Measurements from ENCODE around the gene RNPEPL1.
"Not testable (repeated sequence)": the region's sequence is repeated elsewhere in the genome, so short reads cannot be mapped to it uniquely, and the experiment has no call there.

Gene RNPEPL1

DNA sequence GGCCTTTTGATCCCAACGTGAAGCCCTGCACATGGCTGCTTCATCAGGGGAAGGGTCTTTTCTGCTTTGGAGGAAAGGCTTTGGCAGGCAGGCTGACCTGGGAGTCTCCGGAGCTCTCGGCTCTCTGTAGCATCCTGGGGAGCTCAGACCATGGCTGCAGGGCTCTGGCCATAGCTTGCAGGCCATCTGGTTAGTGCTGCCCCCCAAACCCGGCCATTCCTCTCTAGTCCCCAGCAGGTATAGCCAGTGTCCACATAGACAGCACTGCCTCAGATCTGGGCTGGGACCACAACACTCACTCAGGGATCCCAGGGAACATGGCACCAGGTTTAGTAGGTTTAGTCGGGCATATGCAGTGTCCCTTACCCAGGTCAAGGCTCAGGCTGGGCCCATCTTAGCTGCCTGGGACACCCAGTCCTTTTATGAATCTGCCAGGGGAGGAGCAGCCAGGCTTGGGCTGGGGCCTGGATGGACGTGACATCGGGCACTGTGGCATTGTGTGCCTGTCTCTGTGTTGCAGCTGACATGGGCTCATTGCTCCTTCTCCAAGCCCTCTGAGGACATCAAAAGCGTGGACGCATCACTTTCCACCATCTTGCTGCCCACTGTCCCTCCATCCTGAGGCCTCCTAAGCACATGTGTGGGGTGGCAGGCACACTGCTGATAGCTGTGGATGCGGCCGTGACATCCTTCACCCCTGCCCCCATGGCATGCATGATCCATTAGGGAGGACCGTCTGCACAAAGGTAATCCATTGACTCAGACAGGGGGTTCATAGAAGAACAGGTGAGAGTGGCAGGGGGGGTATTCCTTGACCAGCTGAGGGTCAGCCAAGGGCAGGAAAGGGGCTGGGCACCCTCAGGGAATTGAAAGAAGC lies 37.8 kb downstream of the RNPEPL1 start:
- DNase-seq, result no peak

DNA sequence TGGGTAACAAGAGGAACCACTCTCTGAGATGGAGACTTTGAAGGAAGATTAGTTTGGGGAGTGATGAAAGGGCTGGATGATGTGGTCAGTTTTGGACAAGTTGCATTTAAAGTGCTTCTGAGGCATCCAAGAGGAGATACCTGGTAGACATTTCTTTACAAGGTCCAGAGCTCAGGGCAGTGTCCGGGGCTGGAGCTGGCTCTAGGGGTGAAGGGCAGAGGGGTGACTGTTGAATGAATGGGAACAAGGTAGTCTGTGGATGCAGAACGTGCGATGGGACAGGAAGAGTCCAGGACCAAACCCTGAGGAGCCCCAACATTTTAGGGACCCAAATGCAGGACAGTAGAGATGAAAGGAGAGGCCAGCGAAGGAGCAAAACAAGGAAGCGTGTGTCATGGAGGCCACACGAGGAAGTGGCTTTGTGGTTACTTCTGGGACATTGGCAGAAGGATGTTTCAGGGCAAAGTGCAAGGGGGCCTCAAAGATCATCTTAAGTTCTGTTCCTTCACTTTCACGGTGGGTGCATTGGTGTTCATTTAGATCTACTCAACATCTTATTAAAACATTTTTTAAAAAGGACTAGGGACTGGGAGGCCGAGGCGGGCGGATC lies 43.4 kb downstream of the RNPEPL1 start:
- no peak for DNase-seq

DNA sequence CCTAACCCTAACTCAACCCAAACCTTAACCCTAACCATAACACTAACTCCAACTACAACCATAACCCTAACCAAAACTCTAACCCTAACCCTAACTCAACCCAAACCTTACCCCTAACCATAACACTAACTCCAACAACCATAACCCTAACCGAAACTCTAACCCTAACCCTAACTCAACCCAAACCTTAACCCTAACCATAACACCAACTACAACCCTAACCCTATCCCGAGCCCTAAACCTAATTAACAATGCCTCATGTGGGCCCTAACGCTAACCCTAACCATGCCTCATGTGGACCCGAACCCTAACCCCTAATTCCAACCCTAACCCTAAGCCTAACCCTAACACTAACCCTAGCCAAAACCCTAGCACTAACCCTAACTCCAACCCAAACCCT lies 45.5 kb downstream of the RNPEPL1 start:
- DNase-seq, result no peak

GRCh38 chr2:240614391-240614790 lies 46.1 kb downstream of the RNPEPL1 start:
- no peak for DNase-seq

- no peak for DNase-seq
These were observed 47.1 kb downstream of the RNPEPL1 start for GRCh38 chr2:240615396-240615795.

GRCh38 chr2:240615820-240616547 lies 47.7 kb downstream of the RNPEPL1 start:
- DNase-seq, result no peak

- not testable (repeated sequence) for DNase-seq
These were observed 48.8 kb downstream of the RNPEPL1 start for GRCh38 chr2:240616860-240617666.

- DNase-seq, result no peak
These were observed 50.5 kb downstream of the RNPEPL1 start for GRCh38 chr2:240618776-240619175.

DNA sequence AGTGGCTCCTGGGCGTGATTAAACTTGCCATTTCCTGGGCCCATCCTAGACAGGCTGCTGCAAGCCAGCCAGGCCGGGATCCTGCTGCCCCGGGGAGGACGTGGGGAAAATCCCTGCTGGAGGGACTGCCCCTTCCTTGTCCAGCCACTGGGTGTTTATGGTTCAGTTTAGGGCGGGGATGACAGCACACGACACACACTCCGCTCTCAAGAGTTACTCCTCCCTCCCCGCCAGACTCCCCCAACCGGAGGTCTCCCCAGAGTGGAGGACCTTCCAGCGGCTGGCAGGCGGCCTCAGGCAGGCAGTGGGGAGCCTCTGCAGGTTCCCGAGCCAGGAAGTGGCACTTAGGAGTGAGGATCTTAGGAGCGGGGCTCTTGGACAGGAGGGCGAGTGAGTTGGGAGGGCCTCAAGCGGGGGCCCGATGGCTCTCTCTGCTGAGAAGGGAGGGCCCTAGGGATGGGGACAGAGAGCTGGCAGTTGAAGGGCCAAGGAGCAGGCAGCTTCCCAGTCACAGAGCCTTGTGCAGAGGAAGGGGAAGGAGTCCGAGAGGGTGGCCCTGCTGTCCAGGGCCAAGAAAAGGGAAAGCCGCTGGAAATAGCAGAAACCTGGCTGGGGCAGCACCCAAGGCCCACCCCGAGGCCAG lies 51.3 kb downstream of the RNPEPL1 start:
- no peak for DNase-seq

- no peak for DNase-seq
These were observed 52.0 kb downstream of the RNPEPL1 start for GRCh38 chr2:240620149-240620731.

GRCh38 chr2:240620859-240621258 lies 52.6 kb downstream of the RNPEPL1 start:
- DNase-seq, result no peak

DNA sequence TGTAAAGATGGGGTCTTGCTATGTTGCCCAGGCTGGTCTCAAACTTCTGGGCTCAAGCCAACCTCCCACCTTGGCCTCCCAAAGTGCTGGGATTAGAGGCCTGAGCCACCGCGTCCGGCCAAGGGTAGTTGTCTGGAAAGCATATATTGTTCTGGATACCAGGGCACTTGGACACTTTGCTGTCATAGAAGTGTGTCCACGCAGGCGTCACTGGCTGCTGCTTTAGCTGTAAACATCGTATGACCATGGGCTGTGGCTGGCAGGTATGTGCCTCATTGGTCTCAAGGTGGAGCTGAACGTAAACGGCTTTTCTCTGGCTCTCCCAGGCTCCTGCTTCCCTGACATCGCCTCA lies 53.8 kb downstream of the RNPEPL1 start:
- no peak for DNase-seq

DNA sequence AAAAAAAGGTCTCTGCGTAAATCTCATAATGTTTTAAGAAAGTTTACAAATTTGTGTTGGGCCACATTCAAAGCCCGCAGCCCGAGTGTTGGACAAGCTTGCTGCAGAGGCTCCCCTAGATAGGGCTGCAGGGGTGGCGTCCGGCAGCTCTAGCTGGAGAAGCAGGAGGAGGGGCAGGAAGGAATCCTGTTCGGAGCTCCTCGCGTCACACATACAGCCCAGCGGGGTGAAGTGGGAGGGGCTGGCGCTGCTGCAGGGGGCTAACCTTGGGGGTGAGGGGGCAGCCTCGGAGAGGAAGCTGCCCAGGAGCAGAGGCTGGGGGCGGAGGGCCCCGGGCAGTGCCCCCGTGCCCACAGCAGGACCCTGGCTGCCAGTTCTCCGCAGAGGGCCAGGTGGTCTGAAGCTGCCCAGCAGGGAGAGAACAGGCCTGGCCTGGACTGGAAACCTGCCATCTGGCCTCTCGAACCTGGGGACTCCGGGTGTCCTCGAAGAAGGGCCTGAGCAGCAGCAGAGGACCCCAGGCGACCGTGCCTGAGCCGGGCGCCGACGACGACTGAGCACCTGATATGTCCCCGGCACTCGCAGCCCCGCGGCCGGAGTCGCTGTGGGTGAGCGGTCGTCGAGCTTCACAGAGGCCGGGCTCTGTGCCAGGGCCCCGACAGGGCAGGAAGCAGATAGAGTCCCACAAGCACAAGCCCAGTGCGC lies 54.4 kb downstream of the RNPEPL1 start:
- DNase-seq, result no peak

DNA sequence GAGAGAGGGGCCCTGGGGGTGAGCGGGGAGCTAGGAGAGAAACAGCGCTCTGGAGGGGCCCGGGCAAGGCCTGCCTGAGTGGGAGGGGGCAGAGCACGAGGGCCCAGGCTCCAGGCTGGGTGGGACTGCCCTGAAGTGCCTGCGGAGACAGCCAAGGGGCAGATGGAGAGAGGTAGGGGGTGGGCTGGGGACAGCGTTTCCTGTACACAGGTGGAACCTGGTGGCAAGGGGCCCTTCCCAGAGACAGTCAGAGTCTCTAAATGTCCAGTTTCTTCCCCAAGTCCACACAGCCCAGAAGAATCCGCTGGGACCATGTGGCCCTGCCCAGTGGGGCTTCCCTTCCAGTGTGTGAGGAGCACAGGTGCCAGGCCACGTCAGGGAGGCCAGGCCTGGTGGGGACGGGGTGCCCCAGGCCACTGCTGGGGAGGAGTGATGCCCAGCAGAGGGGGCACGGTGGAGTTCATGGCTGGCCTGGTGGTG lies 55.3 kb downstream of the RNPEPL1 start:
- DNase-seq, result no peak

GRCh38 chr2:240624011-240624949 lies 56.0 kb downstream of the RNPEPL1 start:
- DNase-seq, result no peak

DNA sequence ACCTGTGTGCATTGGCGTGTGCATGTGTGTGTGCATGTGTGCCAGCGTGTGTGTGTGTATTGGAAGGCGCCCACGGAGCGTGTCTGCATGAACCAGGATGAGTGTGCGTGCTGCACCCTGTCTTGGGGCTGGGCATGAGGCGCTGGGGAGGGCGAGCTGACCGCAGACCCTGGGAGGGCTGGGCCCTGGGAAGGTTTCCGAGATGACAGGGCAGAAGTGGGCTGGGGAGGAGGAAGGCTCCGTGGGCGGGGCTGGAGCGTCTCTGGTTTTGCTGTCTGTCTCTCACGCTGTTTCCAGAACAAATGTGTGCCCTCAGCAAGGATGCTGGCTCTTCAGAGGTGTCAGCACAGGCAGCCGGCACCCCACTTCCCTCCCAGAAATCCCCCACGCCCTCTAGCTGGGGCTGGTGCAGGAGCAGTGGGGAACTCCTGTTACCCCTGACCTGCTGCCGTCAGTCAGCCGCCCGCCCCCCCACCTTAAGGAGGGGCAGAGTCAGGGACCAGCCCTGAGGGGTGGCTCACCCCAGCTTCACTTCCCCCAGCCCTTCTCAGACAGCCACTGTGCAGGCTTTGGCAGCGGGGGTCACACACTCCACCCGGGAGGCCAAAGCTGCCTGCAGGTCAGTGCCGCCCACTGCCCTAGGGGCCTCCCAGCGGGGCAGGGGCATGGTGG lies 56.8 kb downstream of the RNPEPL1 start, which contains the start of gene GPR35:
Gene GPR35 (plus strand): TSS at position 531 of the 672 bp plus-strand sequence. CDS start 4,473 bp downstream, outside the sequence.
- peak; percentile 81 for DNase-seq

DNA sequence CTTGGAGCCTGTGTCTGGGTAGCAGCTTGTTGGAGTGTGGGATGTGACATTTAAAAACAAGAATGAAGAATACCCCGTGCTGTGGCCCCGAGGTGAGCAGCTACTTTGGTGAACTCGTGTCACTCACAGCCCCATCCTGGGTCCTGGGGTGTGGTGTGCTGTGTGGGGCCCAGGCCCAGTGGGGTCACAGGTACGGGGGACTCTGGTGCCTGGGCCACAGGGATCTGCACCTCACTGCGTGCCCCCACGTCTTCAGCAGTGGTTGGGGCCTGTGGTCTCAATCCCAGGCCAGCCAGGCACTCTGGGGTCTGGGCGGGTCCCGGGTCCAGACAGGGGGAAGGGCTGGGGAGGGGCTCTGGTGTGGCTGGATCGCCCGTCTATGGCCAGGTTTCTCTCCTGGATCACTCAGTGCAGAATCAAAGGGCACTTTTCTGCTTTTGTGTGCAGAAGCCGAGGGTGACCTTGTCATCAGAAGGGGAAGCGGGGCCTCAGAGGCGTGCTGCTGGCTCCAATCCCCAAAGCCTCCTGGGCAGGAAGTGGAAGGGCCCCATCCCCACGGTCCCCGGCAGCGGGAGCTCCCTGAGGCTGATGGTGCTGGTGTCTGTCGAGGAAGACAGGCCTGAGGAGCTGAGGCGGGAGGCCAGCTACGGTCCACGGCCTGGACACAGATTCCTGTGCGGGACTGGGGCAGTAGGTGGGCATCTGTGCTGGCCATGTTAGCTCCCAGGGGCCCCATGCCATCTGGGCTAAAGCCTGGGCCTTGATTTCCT lies 58.4 kb downstream of the RNPEPL1 start:
- no peak for DNase-seq

DNA sequence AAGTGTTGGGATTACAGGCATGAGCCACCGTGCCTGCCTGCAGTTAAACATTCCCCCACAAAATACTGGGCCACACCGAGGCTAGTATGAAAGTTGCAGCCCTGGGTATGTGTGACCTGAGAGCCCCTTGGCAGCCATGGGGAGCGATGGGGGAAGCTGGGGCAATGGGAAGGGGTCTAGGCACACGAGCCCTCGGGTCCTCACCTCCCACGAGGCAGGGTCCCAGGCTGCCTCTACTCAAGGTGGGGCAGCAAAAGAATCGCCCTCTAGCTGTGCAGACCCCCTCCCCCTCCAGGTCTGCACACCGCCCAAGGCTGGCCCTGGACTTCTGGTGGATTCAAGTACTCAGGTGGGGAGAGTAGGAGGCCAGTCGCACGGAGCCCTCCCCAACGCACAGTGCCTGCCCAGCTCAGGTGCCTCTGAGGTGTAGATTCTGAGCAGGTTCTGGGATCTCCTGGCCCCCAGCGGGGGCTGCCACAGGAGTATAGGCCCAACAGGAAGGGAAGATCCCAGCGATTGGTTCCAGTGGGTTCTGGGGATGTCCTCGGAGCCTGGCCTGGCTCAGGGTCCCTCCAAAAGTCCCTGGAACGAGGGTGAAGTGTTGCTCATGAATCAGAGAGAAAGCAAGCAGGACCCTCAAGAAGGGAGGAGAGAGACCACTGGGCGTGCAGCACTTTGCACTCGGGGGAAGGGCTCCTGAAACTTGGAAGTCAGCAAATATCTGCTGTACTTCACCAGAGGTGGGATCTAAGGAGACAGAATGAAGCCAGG lies 59.6 kb downstream of the RNPEPL1 start:
- no peak for DNase-seq

Data from stimulated activated naive CD4-positive, alpha-beta T cell treated with Interleukin-2 at 50 U/mL for 16 hours (primary cell).